H1 (cell line): ENCODE data around the gene ISX. TPM values are rescaled to one million over a fixed set of nuclear protein-coding genes. Genes with fewer than 3 reads are reported as not detected.

Experiments used
- CTCF ChIA-PET: fragments of 300-600 bp; sonication (Branson Sonifier 250); formaldehyde crosslinking; loops from one replicate; lab custom pipeline; 2021; ENCODE audit not compliant: partially characterized antibody; lab: Charles Lee
- POLR2A ChIA-PET: fragments of 300-600 bp; sonication (Branson Sonifier 250); formaldehyde crosslinking; loops from one replicate; lab custom pipeline; 2021; ENCODE audit warnings: inconsistent platforms; ENCODE audit not compliant: partially characterized antibody; lab: Charles Lee
- DNase-seq, 2 experiments: peaks; one replicate each; pipeline versions ENCODE4 v3.0.0 to v3.0.0-alpha.2; 2010 to 2022; ENCODE audit warnings: low spot score in 2 of 2, low read depth in 1 of 2, mixed read lengths in 1 of 2
- FAIRE-seq: peaks from 2 replicates; lab custom pipeline; 2011; peaks lifted over from hg19 to GRCh38; lab: Jason Lieb, UNC
- H2AFZ ChIP-seq: 2 replicates; pipeline ENCODE4 v1.8.1; 2012; ENCODE audit warnings: low read length, inconsistent platforms
- H2AK5ac ChIP-seq: 2 replicates; pipeline ENCODE4 v1.6.1; 2013; ENCODE audit warnings: low read depth, low read length
- H2BK120ac ChIP-seq: replicated peaks from 2 replicates; pipeline ENCODE3; 2013; ENCODE audit warnings: low read depth, low read length, inconsistent platforms
- H2BK12ac ChIP-seq: 2 replicates; pipeline ENCODE4 v1.6.1; 2013; ENCODE audit warnings: low read depth, low read length
- H2BK15ac ChIP-seq: 2 replicates; pipeline ENCODE4 v1.6.1; 2013; ENCODE audit warnings: low read length
- H2BK20ac ChIP-seq: 2 replicates; pipeline ENCODE4 v1.6.1; 2013; ENCODE audit warnings: low read length
- H2BK5ac ChIP-seq: 2 replicates; pipeline ENCODE4 v1.6.1; 2013; ENCODE audit warnings: low read depth, low read length
- H3K14ac ChIP-seq: 2 replicates; pipeline ENCODE4 v1.6.1; 2013; ENCODE audit warnings: inconsistent platforms; ENCODE audit not compliant: insufficient read length
- H3K18ac ChIP-seq: 2 replicates; pipeline ENCODE4 v1.6.1; 2013; ENCODE audit warnings: low read length; ENCODE audit errors: extremely low read depth
- H3K23ac ChIP-seq: 2 replicates; pipeline ENCODE4 v1.6.1; 2013; ENCODE audit warnings: inconsistent platforms; ENCODE audit not compliant: insufficient read length
- H3K23me2 ChIP-seq: 2 replicates; pipeline ENCODE4 v1.6.1; 2013; ENCODE audit warnings: low read depth, low read length
- H3K27ac ChIP-seq: 2 replicates; pipeline ENCODE4 v1.6.1; 2011; ENCODE audit warnings: low read depth, low read length, inconsistent platforms
- H3K27me3 ChIP-seq, 4 experiments: replicated peaks in 1 of 4; 1 replicate in 1 of 4; 2 replicates in 3 of 4; pipeline versions ENCODE4 v1.6.1 to v1.8.1; 2011 to 2013; ENCODE audit warnings: low read length in 3 of 4, mild to moderate bottlenecking in 3 of 4, inconsistent platforms in 2 of 4, mixed read lengths in 2 of 4, moderate library complexity in 1 of 4; ENCODE audit not compliant: control insufficient read depth in 3 of 4, insufficient read depth in 3 of 4; ENCODE audit errors: extremely low read depth in 1 of 4
- H3K36me3 ChIP-seq, 4 experiments: 2 replicates each; pipeline versions ENCODE4 v1.6.1 to v1.8.1; 2011 to 2013; ENCODE audit warnings: mild to moderate bottlenecking in 4 of 4, low read length in 3 of 4, moderate library complexity in 2 of 4, control low read depth in 1 of 4, inconsistent platforms in 1 of 4; ENCODE audit not compliant: insufficient read depth in 4 of 4, control insufficient read depth in 2 of 4
- H3K4ac ChIP-seq: replicated peaks from 2 replicates; pipeline ENCODE3; 2013; ENCODE audit warnings: low read length, low read depth, mixed read lengths, inconsistent platforms; ENCODE audit not compliant: insufficient read length
- H3K4me1 ChIP-seq, 4 experiments: replicated peaks in 1 of 4; 1 replicate in 1 of 4; 2 replicates in 3 of 4; pipeline versions ENCODE4 v1.6.1 to v1.8.1; 2011 to 2013; ENCODE audit warnings: low read length in 3 of 4, inconsistent platforms in 2 of 4, mixed read lengths in 1 of 4; ENCODE audit not compliant: insufficient read depth in 4 of 4, control insufficient read depth in 3 of 4
- H3K4me2 ChIP-seq, 2 experiments: 2 replicates each; pipeline versions ENCODE4 v1.6.1 to v1.8.1; 2011 to 2013; ENCODE audit warnings: low read depth in 2 of 2, low read length in 2 of 2, control low read depth in 1 of 2, inconsistent platforms in 1 of 2, mild to moderate bottlenecking in 1 of 2; ENCODE audit not compliant: insufficient read depth in 1 of 2
- H3K4me3 ChIP-seq, 4 experiments: fragments of 200-600, 300-600 bp in 1 of 4; sonication (generic), shearing (Covaris generic), sonication (Bioruptor Twin) in 1 of 4; 2 replicates each; pipeline versions ENCODE4 v1.5.1 to v1.8.1; 2011 to 2016; ENCODE audit warnings: low read length in 4 of 4, low read depth in 3 of 4, control low read depth in 2 of 4, inconsistent platforms in 2 of 4, mild to moderate bottlenecking in 2 of 4, mixed read lengths in 1 of 4, moderate library complexity in 1 of 4; ENCODE audit not compliant: insufficient read depth in 2 of 4; ENCODE audit errors: extremely low read depth in 1 of 4
- H3K56ac ChIP-seq: replicated peaks from 2 replicates; pipeline ENCODE3; 2013; ENCODE audit warnings: low read depth, mild to moderate bottlenecking, mixed read lengths, low read length, inconsistent platforms; ENCODE audit not compliant: insufficient read length
- H3K79me1 ChIP-seq: 2 replicates; pipeline ENCODE4 v1.6.1; 2013; ENCODE audit warnings: low read depth, low read length, control low read depth
- H3K79me2 ChIP-seq, 2 experiments: 2 replicates each; pipeline versions ENCODE4 v1.6.1 to v1.8.1; 2012 to 2013; ENCODE audit warnings: low read length in 2 of 2, mild to moderate bottlenecking in 2 of 2, inconsistent platforms in 1 of 2; ENCODE audit not compliant: insufficient read depth in 2 of 2, control insufficient read depth in 1 of 2
- H3K9ac ChIP-seq, 4 experiments: replicated peaks in 1 of 4; 1 replicate in 1 of 4; 2 replicates in 3 of 4; pipeline versions ENCODE4 v1.6.1 to v1.8.1; 2011 to 2013; ENCODE audit warnings: low read depth in 3 of 4, low read length in 3 of 4, control low read depth in 2 of 4, mild to moderate bottlenecking in 2 of 4, moderate library complexity in 2 of 4, inconsistent platforms in 1 of 4; ENCODE audit errors: extremely low read depth in 1 of 4
- H3K9me3 ChIP-seq, 2 experiments: 2 replicates each; pipeline versions ENCODE4 v1.6.1 to v1.8.1; 2012 to 2013; ENCODE audit warnings: mild to moderate bottlenecking in 2 of 2, moderate library complexity in 2 of 2, control low read depth in 1 of 2, inconsistent platforms in 1 of 2, low read depth in 1 of 2, low read length in 1 of 2, mixed read lengths in 1 of 2; ENCODE audit not compliant: insufficient read depth in 2 of 2
- H4K20me1 ChIP-seq, 2 experiments: replicated peaks in 1 of 2; 2 replicates each; pipeline versions ENCODE3 to v1.8.1; 2011 to 2013; ENCODE audit warnings: inconsistent platforms in 2 of 2, low read length in 2 of 2, mild to moderate bottlenecking in 1 of 2; ENCODE audit not compliant: insufficient read depth in 2 of 2, control insufficient read depth in 1 of 2
- H4K5ac ChIP-seq: 2 replicates; pipeline ENCODE4 v1.6.1; 2013; ENCODE audit warnings: low read length, low read depth, mixed read lengths, inconsistent platforms; ENCODE audit not compliant: insufficient read length
- H4K8ac ChIP-seq: 2 replicates; pipeline ENCODE4 v1.8.0; 2013; ENCODE audit warnings: mild to moderate bottlenecking, moderate library complexity, low read length, inconsistent platforms; ENCODE audit not compliant: insufficient read depth; ENCODE audit errors: extremely low read depth
- H4K91ac ChIP-seq: replicated peaks from 2 replicates; pipeline ENCODE3; 2013; ENCODE audit warnings: low read length, mixed read lengths, inconsistent platforms; ENCODE audit not compliant: insufficient read length
- SIN3A ChIP-seq, 2 experiments: IDR thresholded peaks in 1 of 2; conservative IDR thresholded peaks in 1 of 2; 2 replicates each; pipeline ENCODE4 v1.6.1; 2011 to 2012; ENCODE audit warnings: low read length in 2 of 2, improper control_type of control experiment in 1 of 2, low read depth in 1 of 2, mild to moderate bottlenecking in 1 of 2
- whole genome bisulfite sequencing, 2 experiments: shearing (Covaris generic) in 1 of 2; methylation state at CpG; one replicate each; pipeline versions ENCODE4 v1.1.6 to v1.1.7; 2013 to 2015; ENCODE audit warnings: low lambda C conversion rate in 2 of 2, mixed read lengths in 2 of 2, inconsistent platforms in 1 of 2, low coverage in 1 of 2, missing lambda C conversion rate in 1 of 2; ENCODE audit not compliant: insufficient replicate concordance in 2 of 2, insufficient coverage in 1 of 2, insufficient read length in 1 of 2; ENCODE audit errors: extremely low coverage in 1 of 2, missing lambda C conversion rate in 1 of 2; 5-methylcytosine and 5-hydroxymethylcytosine counted together
- polyA plus RNA-seq, 7 experiments: library from polyadenylated mRNA; depleted of rRNA in 3 of 7; stranded (reverse) in 5 of 7; unstranded in 2 of 7; fragments of >200 nt in 5 of 7; fragments of 200-250 nt in 2 of 7; gene quantifications; 1 replicate in 5 of 7; 2 replicates in 1 of 7; 4 replicates in 1 of 7; pipeline versions ENCODE4 v1.2.1 to v1.2.3, GENCODE V29; 2011 to 2013; ENCODE audit warnings: missing spikeins in 2 of 7, mixed read lengths in 2 of 7
- total RNA-seq: library from RNA; stranded (reverse); fragmentation: NEBNext Ultra II Directional; extraction: Animal tissue kit (Norgen Biotek cat#: 25700); gene quantifications from 2 replicates; pipeline ENCODE4 v1.2.1, GENCODE V29; 2021

The ISX gene
- total and polyA plus RNA-seq, 2 of the 8 experiments (the other 6 are each of a cell fraction or from before 2014, with no cell fraction given): not detected

- no peaks in the 10 kb centered on the region for H3K27me3 ChIP-seq
- no peak overlapping the region for H3K9ac ChIP-seq
- H2BK5ac ChIP-seq: no peak overlapping the region
- H2BK20ac ChIP-seq: no peak overlapping the region
- no peaks in the 10 kb centered on the region for H3K36me3 ChIP-seq
- no peak overlapping the region for H3K4me2 ChIP-seq
- no peak overlapping the region for H3K18ac ChIP-seq
- H3K23me2 ChIP-seq: no peaks in the 10 kb centered on the region
- H3K56ac ChIP-seq: no peak overlapping the region
- H2BK15ac ChIP-seq: no peak overlapping the region
- POLR2A ChIA-PET: no interaction called here
- no peak overlapping the region for H3K4me3 ChIP-seq
- H3K14ac ChIP-seq: no peak overlapping the region
- no peak overlapping the region for H2BK12ac ChIP-seq
- DNase-seq (no peak), FAIRE-seq (no peak)
- H2AFZ ChIP-seq: no peak overlapping the region
- H3K27ac ChIP-seq: no peak overlapping the region
- H2BK120ac ChIP-seq: no peak overlapping the region
- H3K4ac ChIP-seq: no peak overlapping the region
- no peaks in the 10 kb centered on the region for H4K20me1 ChIP-seq
- 90% methylated on average over 14 of the region's 14 CpGs; no CpG with 5 or more reads in 1 of the 2 experiments for WGBS, 2 experiments
- H2AK5ac ChIP-seq: no peak overlapping the region
- no peaks in the 10 kb centered on the region for H3K9me3 ChIP-seq
- no peak overlapping the region for H4K8ac ChIP-seq
- H3K4me1 ChIP-seq: no peaks in the 10 kb centered on the region
- H3K79me1 ChIP-seq: no peaks in the 10 kb centered on the region
- no peak overlapping the region for H4K5ac ChIP-seq
- H3K23ac ChIP-seq: no peak overlapping the region
- CTCF ChIA-PET: interaction anchor here (0.6 to 1.7 kb wide), 6 partner anchors 12 to 809 kb away, joined by 3 to 7 read pairs (median 3); no protein-coding TSS in a partner anchor
- TF ChIP-seq SIN3A (conservative IDR thresholded peaks at IDR 0.05 in 1 of 2, IDR thresholded peaks at IDR 0.05 in 1 of 2; ENCODE audit: low read depth in 1 of 2, low read length in 2 of 2): no peak
- H3K79me2 ChIP-seq: no peaks in the 10 kb centered on the region
- no peak overlapping the region for H4K91ac ChIP-seq
Measured at GRCh38 chr22:35114131-35114980, 48.4 kb downstream of the ISX start.
